Measurements from ENCODE around the gene ACSL3.
"Not testable (repeated sequence)": the region's sequence is repeated elsewhere in the genome, so short reads cannot be mapped to it uniquely, and the experiment has no call there.

DNA sequence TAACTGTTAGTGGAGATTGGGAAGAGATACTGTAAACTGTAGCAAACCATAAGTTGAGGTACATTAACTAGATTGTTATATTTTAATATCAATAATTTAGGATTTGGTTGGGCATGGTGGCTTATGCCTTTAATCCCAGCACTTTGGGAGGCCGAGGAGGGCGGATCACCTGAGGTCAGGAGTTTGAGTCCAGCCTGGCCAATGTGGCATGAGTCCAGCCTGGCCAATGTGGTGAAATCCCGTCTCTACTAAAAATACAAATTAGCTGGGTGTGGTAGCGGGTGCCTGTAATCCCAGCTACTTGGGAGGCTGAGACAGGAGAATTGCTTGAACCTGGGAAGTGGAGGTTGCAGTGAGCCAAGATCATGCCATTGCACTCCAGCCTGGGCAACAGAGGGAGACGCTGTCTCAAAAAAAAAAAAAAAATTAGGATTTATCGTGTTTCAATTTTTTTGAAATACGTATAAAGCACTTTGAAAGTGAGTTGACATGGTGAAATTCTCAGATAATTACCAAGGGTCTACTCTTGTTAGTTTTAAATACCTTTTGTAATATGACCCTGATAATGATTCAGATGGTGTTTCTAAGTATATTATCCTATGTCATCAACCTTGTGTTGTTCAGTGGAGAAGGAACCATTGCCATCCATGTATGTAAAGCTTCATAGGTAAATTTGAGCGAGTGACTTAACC lies 7.9 kb downstream of the ACSL3 start:
- TF ChIP-seq EZH2 (IDR thresholded peaks at IDR 0.05; ENCODE audit: insufficient read depth, poor library complexity, severe bottlenecking); EZH2phosphoT487 (IDR thresholded peaks at IDR 0.05; ENCODE audit: insufficient read depth, low read depth): not testable (repeated sequence)

Data from GM23248 (cell line).